HG03139 (cell line): ENCODE measurements around the gene SCCPDH.
"Not testable (repeated sequence)": the region's sequence is repeated elsewhere in the genome, so short reads cannot be mapped to it uniquely, and the experiment has no call there.

Source experiments
- ATAC-seq: cut with Tn5 transposase; IDR thresholded peaks from one replicate; pipeline ENCODE4 v1.9.1; 2021; ENCODE audit not compliant: unreplicated experiment

The SCCPDH gene, protein sequence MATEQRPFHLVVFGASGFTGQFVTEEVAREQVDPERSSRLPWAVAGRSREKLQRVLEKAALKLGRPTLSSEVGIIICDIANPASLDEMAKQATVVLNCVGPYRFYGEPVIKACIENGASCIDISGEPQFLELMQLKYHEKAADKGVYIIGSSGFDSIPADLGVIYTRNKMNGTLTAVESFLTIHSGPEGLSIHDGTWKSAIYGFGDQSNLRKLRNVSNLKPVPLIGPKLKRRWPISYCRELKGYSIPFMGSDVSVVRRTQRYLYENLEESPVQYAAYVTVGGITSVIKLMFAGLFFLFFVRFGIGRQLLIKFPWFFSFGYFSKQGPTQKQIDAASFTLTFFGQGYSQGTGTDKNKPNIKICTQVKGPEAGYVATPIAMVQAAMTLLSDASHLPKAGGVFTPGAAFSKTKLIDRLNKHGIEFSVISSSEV

GRCh38 chr1:246724016-246724730 lies at the start of gene SCCPDH:
TSS of gene SCCPDH (plus strand) at chr1:246724409. CDS start at chr1:246724423, 14 bp downstream.
- ATAC-seq, result peak; percentile 95

DNA sequence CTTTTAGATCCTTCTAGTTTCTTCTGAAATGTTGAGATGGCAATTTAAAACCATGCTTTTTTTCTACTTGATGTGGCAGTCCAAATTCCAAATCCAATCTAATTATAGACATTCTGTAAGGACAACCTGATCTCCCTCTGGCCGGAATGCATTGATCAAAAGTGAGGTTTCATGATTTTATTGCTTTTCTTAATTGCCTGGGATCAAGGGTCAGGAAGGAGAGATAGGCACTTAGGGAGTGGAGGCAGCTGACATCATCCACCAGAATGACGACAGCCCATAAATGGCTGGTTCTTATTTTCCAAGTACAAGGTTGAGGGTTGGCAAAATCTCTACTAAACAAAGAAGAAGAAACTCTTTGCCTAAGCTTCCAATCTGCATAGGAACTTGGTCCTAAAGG lies 46.4 kb upstream of the SCCPDH start:
- no peak for ATAC-seq

DNA sequence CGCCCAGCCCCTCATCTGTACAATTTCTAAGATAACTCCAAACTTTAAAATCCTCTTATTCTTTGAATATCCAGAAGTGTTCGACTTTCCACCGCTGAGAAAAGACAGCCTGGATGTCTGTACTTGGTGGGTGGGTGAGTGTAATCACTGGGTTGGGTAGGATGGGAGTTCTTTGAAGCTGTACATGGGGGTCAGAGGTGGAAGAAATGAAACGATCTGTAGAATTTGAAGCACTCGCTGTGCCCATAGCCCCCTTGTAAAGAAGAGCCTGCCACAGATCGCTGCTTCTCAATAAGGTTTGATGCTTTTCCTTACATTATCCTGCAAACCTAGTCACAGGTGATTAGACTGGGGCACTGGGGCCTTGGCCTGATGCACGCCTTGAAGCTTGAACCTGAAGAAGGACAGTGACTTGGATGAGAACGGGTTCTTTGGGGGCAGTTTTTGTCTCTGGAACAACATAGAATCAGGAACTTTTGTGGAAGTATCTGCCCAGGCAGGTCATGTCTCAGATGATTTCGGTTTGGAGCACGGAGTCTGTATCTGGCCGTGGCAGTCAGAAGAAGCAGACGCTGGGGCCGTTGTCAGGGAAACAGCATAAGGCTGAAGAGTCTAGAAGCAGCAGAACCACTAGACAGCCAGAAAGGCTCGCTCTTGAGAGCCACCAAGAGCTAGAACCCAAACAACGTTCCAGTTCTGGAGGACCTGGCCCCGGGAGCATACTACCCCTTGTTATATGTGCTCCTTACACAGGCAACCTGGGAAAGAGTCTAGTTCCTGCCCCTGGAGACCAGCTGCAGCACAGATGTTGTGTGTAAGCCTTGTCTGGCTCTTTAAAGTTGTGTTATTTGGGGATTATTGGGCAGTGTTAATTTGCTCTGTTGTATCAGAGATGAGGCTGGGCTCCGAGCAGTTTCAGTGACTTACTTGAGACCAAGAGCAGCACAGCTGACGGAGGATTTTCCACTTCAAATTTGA lies 45.1 kb upstream of the SCCPDH start:
- no peak for ATAC-seq

DNA sequence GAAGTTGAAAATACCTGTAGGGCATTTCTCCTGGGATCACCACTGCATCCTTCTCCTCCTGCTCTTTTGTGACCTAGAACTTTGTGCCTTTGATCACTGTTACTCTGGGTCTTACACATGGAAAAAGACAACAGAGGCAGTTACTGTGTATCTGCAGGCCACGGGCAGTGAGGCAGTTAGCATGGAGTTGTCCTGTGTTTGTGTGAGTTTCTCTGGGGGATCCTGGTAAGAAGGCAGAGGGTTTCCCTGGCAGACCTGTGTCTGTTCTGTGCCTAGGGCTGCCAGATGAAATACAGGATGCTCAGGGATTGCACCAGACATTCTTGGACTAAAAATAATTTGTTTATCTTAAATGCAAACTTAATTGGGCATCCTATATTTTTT lies 44.4 kb upstream of the SCCPDH start:
- no peak for ATAC-seq

- no peak for ATAC-seq
These were observed 44.0 kb upstream of the SCCPDH start for GRCh38 chr1:246680190-246680589.

GRCh38 chr1:246680696-246681130 lies 43.5 kb upstream of the SCCPDH start:
- no peak for ATAC-seq

DNA sequence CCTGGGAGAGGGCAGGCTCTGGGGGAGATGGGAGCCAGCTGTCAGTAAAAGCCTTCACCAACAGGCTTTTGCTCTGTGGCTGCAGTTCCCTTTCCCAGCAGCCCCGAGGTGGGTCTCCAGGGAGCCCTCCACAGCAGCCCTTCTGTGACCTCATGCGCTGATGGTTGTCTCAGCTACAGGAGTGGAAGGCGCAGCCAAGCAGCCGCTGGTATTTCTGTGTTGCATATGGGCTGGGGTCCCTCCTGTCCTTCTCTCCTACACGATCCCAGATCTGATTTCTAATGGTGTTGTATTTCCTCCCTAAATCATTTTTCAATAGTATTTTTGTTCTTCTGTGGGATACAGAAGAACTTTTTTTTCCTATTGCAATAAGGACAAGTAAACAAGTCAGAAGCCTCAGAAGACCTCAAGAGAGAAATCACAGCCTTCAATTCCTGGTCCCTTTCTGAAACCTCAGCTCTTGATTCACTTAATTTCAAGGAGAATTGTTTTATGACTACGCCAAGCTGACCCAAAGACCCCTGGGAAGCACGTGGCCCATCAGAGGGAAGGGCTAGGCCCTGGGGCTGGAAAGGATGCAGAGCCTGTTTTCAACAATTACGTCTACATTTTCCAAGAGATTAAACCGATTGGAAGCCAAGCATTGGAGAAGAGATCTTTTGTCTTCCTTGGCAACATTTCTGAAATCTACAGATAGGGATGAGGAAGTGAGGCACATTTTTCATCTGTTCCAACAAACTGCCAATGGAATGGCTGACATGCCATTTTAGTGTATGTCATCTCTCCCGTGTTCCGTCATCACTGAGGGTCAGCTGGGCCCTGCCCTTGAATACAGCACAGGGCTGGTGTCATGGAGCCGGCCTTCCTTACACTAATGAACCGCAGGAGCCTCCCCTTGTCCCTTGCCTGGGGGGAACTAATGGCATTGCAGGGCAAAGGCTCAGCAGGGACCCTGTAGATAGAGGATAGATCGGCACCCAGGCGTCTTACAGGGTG lies 42.0 kb upstream of the SCCPDH start:
- ATAC-seq, result no peak

DNA sequence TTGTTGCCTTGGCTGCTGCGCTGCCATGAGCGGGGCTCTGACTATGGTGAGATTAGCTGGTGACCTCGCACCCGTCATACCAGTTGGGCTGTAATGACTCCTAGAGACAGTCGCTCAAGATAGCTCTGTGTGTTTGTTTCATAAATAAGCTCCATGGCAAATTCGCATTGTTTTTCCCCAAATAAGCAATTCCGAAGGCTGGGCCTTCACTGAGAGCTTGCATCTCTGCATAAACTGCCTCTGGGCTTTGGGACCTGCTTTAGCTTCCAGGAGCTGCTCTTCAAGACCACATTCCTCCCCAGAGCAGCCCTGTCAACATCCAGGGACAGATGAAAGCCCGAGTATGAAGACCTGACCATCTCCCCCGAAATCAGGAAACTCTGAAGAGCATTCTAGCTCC lies 40.7 kb upstream of the SCCPDH start:
- ATAC-seq, result no peak

DNA sequence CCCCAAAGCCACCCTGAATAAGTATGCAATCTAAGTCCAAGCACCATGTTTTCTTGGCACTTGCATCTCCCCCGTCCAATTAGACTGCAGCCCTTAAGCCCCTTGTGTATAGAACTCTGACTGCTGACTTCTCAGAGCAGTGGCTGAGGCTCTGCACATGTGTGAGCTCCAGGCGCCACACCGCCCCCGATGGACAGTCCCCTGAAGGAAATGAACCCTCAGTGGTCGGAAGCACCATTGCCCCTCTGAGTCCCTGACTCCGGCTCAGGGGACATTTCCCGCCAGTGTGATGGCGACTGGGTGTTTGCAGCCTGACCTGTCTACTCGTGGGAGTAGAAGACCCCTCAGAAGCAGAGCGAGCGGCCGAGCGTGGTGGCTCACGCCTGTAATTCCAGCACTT lies 37.2 kb upstream of the SCCPDH start:
- no peak for ATAC-seq

DNA sequence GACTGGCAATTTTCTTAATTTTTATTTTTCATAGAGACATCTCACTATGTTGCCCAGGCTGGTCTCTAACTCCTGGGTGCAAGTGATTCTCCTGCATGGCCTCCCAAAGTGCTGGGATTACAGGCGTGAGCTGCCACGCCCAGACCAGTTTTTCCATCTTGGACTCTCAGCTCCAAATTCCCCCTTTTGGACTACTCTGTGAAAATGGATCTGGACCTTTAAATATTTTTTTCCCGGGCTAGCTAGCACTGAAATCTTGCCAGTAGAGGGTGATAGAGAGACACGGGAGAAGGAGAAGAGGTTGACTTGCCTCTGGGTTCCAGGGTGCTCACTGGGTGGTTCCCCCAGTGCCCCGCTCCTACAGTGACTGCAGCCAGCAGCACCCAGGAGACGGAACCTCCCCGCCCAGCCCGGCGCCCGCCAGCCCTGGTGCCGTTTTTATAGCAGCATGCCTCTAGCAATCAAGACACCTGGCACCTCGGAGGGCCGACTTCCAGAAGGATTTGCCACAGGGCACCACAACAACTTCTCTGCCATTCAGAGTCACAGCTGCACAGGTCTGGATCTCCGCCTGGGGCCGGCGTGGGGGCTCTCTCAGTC lies 34.7 kb upstream of the SCCPDH start:
- ATAC-seq, result peak; percentile 98

- ATAC-seq, result no peak
These were observed 34.1 kb upstream of the SCCPDH start for GRCh38 chr1:246690100-246690499.

DNA sequence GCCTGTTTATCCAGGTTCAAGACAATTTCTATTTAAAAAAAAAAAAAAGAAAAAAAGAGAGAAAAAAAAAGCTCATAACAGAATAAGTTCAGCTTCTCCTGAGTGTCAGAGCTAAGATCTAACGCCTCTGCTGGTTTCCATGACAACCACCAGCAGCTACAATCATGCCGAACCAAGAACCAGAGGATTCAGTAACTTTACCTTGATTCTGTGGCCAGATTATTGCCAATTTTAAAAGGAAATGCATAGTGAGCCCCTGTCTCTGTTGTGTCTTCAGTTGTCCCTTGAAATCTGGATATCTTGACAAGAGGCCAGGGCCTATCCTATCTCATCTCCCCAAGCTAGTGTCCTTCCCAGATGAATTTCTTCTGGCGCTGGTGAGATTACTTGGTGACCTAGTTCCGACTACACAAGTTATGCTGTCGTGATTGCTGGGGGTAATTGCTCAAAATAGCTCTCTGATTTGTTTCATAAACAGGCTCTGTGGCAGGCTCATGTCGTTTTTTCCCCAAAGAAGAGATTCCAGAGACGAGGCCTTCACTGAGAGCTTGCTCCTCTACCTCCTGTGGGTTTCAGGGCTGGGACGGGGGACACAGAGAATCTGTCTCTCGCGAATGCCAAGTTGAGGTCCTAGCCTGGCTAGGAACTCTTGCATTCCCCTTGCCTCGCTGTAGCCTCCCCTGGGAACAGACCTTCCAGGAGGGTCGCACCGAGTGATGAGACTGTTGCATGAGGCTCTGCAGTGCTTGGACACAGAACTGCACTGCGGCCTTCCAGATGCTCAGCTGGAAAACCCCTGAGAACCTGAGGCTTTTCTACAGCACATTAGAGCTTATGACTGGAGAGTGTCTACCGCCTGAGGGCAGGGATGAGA lies 32.4 kb upstream of the SCCPDH start:
- ATAC-seq, result no peak

DNA sequence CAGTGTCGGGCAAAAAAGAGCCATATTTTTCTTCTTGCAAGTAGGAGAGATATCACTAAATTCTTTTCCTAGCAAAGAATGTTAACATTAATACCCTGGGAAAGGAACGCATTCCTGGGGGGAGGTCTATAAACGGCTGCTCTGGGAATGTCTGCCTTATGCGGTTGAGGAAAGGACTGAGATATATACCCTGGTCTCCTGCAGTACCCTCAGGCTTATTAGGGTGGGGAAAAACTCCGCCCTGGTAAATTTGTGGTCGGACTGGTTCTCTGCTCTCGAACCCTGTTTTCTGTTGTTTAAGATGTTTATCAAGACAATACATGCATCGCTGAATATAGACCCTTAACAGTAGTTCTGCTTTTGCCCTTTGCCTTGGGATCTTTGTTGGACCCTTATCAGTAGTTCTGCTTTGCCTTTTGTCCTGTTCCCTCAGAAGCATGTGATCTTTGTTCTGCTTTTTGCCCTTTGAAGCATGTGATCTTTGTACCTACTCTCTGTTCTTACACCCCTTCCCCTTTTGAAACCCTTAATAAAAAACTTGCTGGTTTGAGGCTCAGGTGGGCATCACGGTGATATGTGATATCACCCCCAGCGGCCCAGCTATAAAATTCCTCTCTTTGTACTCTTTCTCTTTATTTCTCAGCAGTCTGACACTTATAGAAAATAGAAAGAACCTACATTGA lies 29.9 kb upstream of the SCCPDH start:
- ATAC-seq, result not testable (repeated sequence)

DNA sequence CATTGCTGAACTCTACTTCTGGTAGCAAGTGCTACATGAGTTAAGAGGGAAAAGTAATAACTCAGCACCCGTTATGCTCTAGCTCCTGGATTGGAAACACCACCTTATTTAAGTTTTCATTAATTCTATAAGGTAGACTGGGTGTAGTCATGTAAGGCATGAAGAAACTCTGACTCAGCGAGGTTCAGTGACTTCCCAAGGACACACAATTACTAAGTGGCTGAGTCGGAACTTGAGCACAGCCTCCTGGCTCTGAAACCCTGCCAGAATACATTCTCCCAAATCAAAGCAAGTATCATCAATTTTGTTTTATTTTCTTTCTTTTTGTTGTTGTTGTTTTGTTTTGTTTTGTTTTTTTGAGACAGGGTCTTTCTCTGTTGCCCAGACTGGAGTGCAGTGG lies 29.1 kb upstream of the SCCPDH start:
- no peak for ATAC-seq

DNA sequence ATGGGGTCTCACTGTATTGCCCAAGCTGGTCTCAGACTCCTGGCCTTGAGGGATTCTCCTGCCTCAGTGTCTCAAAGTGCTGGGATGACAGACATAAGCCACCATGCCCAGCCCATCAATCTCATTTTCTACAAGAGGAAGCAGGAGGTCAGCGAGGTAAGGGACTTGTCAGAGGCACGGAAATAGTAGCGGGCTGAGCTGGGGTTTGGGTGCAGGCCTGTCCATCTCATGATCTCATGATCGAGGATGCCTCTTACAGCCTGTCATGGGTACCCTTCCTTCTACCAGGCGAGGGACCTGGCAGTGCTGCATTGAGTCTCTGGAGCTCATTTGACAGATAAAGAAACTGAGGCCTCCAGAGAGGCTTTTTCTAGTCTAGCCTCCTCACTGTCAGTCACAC lies 28.5 kb upstream of the SCCPDH start:
- no peak for ATAC-seq

- no peak for ATAC-seq
These were observed 25.6 kb upstream of the SCCPDH start for GRCh38 chr1:246698466-246699094.

DNA sequence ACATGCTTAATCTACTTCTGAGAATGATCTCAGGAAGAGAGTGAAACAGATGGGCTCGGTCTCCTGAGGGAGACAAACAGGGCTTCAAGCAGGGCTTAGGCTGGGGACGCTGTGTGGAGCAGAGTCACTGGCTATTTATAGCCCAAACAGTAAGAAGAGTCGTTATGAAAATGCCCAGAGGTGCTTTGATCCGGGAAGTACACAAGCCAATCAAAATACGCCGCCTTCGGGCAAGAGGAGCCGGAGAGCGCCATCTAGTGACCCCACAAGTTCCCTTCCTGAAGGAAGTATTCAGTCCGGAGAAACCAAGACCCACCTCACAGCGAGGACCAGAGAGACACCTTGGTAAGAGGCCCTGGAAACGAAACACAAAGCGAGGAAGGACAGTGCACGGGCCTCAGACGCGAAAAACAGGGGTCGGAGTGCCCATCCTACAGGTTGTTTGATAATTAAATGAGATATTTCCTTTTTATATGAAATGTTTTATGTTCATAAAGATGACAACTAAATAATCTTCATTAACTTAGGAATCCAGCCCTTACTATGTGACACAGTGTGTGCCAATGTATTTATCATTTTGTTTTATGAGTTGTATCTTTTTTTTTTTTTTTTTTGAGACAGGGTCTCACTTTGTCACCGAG lies 25.0 kb upstream of the SCCPDH start:
- peak; percentile 100 for ATAC-seq
